Stomach (tissue), 9 donors: ENCODE measurements around the gene APEH. TPM values are rescaled to one million over a fixed set of nuclear protein-coding genes. Genes with fewer than 3 reads are reported as not detected.

Experiments used
- DNase-seq, 2 donors: peaks; one replicate each; pipeline versions ENCODE4 v3.0.0 to v3.0.0-alpha.2; 2013 to 2019
- H3K27ac ChIP-seq, 5 donors: fragments of 200-600 bp in 4 of 5; sonication (generic) in 4 of 5; one replicate each; pipeline ENCODE4 v1.5.1; 2013 to 2019; ENCODE audit warnings: mild to moderate bottlenecking in 1 of 5, moderate library complexity in 1 of 5
- H3K27me3 ChIP-seq, 3 donors: fragments of 200-600 bp; sonication (generic); one replicate each; pipeline ENCODE4 v1.5.1; 2017 to 2019; ENCODE audit warnings: mixed run types in 1 of 3
- H3K36me3 ChIP-seq, 4 donors: fragments of 200-600 bp; sonication (generic); 1 replicate in 3 of 4; 2 replicates in 1 of 4; pipeline ENCODE4 v1.5.1; 2016 to 2019
- H3K4me1 ChIP-seq, 4 donors: fragments of 200-600 bp; sonication (generic); one replicate each; pipeline ENCODE4 v1.5.1; 2016 to 2019
- H3K4me3 ChIP-seq, 4 donors: fragments of 200-600 bp; sonication (generic) in 3 of 4; one replicate each; pipeline ENCODE4 v1.5.1; 2016 to 2019; ENCODE audit warnings: mild to moderate bottlenecking in 1 of 4
- H3K9me3 ChIP-seq, 4 donors: fragments of 200-600 bp; sonication (generic); one replicate each; pipeline ENCODE4 v1.5.1; 2016 to 2019
- EP300 ChIP-seq: sonication (generic); formaldehyde crosslinking; IDR thresholded peaks from one replicate; pipeline ENCODE4 v1.6.1; 2017; ENCODE audit warnings: antibody characterized with exemption
- POLR2A ChIP-seq, 4 donors: fragments of 450-650 bp; IDR thresholded peaks; one replicate each; pipeline ENCODE4 v1.6.1; 2016; ENCODE audit warnings: antibody characterized with exemption in 4 of 4, control low read depth in 2 of 4, mild to moderate bottlenecking in 1 of 4, moderate library complexity in 1 of 4
- POLR2AphosphoS5 ChIP-seq, 3 donors: sonication (generic); formaldehyde crosslinking; IDR thresholded peaks; one replicate each; pipeline ENCODE4 v1.6.1; 2016; ENCODE audit warnings: antibody characterized with exemption in 3 of 3
- WGBS, 5 donors: extraction: QIAGEN DNeasy Blood & Tissue Kit in 3 of 5; methylation state at CpG; one replicate each; pipeline versions ENCODE4 v1.1.5 to v1.1.7; 2013 to 2018; 5-methylcytosine and 5-hydroxymethylcytosine counted together
- intact Hi-C: fragments of 100-400 bp; cut with DNase I; formaldehyde crosslinking; loops from one replicate; pipeline ENCODE4 v1.15.1; 2023; ENCODE audit warnings: low total_unique reads
- polyA plus RNA-seq, 3 donors: library from polyadenylated mRNA; stranded (reverse); fragments of 200-250 nt; gene quantifications; one replicate each; pipeline ENCODE4 v1.2.3, GENCODE V29; 2013
- total RNA-seq, 5 donors: library from RNA; depleted of rRNA; stranded (reverse); fragments of >200 nt; gene quantifications; one replicate each; pipeline versions ENCODE4 v1.1.0 to v1.2.3, GENCODE V29; 2014 to 2016
- TF ChIP-seq, protein P1 (sequence below), 7 experiments: fragments of 450-650 bp in 4 of 7; fragments of 200-600 bp in 3 of 7; sonication (generic) in 3 of 7; IDR thresholded peaks; one replicate each; pipeline ENCODE4 v1.5.1; 2016 to 2019; ENCODE audit warnings: antibody characterized with exemption in 7 of 7, control low read depth in 2 of 7, mild to moderate bottlenecking in 1 of 7
- donor health status: healthy with polysubstance abuse.
- donor health status: Bipolar disorder and iron deficiency.
- donor health status: healthy.

The APEH gene
- total and polyA plus RNA-seq, 8 donors, result 23.9 to 104 (median 47.7) TPM

DNA sequence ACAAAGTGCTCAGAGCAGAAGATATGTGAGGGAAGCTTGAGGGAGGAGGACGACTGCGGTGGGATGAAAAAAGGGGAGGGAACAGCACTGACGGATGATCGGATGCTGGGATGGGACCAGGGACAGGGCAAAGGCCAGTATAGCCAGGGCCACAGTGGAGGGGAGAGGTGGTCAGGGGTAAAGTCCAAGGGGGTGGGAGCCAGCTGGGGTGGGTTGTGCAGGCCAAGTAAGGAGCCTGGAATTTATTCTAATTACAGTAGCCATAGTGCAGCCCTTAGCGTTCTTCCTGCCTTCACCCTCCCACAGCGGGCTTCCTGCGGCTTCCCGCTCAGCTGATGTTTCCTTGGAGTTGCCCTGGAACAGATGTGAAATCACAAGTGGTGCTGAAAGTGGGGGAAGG, 7.6 kb upstream of the APEH start:
- H3K4me3 ChIP-seq, result no peak overlapping the region
- no peaks in the 10 kb centered on the region for H3K9me3 ChIP-seq
- 26 to 62% (median 44%) methylated on average over 8 of the region's 8 CpGs for WGBS, 5 donors
- H3K4me1 ChIP-seq, result peaks cover 0 to 33% (median 12%) of the 10 kb centered on the region in 4 donors
- peaks cover 0 to 24% (median 0%) of the 10 kb centered on the region in 3 donors for H3K27me3 ChIP-seq
- no peaks in the 10 kb centered on the region for H3K36me3 ChIP-seq
- TF ChIP-seq POLR2A (IDR thresholded peaks at IDR 0.05), result no peak
- no peak for TF ChIP-seq POLR2AphosphoS5 (IDR thresholded peaks at IDR 0.05)
- TF ChIP-seq, protein P1, sequence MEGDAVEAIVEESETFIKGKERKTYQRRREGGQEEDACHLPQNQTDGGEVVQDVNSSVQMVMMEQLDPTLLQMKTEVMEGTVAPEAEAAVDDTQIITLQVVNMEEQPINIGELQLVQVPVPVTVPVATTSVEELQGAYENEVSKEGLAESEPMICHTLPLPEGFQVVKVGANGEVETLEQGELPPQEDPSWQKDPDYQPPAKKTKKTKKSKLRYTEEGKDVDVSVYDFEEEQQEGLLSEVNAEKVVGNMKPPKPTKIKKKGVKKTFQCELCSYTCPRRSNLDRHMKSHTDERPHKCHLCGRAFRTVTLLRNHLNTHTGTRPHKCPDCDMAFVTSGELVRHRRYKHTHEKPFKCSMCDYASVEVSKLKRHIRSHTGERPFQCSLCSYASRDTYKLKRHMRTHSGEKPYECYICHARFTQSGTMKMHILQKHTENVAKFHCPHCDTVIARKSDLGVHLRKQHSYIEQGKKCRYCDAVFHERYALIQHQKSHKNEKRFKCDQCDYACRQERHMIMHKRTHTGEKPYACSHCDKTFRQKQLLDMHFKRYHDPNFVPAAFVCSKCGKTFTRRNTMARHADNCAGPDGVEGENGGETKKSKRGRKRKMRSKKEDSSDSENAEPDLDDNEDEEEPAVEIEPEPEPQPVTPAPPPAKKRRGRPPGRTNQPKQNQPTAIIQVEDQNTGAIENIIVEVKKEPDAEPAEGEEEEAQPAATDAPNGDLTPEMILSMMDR (IDR thresholded peaks at IDR 0.05), result no peak
- no peak for TF ChIP-seq EP300
- intact Hi-C loops, result loop anchor here (5.0 kb wide), 1 partner anchor 124 kb away; no protein-coding TSS in a partner anchor
- DNase-seq, result no peak
- peak overlapping the region in 3 of 5 donors; percentile 33 to 67 (median 45) for H3K27ac ChIP-seq

DNA sequence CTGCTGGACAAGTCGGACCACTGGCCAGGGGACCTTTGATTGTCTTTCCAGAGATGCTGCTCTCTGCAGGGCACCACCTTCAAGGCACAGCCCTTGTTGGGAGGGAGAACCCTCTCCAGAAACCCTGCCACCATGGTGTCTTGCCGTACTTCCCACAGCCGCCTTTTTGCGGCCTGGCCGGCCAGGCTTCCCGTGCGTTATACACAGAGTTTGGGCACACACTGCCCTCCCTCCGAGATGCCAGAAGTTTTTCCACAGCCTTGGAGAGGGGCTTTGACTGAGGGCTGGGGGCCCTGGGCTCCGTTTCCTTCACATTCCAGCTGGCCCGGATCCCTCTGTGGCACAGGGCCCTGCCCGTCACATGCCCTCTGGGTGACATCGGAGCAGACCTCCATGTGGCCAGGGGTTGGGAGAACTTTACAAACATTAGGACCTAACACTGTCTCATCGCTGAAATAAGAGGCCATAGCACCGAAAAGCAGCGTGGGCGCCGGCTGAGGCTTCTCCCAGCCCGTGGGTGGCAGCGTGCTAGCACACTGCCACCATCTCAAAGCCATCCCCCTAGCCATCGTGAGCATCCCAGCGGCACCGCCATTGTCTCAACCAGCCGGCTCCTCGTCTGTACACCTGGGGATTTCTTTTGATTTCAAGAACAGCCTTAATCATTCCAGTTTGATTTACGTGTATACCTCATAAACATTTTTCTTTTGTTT, 6.3 kb upstream of the APEH start:
- intact Hi-C loops, result loop anchor here (5.0 kb wide), 1 partner anchor 126 kb away; no protein-coding TSS in a partner anchor

DNA sequence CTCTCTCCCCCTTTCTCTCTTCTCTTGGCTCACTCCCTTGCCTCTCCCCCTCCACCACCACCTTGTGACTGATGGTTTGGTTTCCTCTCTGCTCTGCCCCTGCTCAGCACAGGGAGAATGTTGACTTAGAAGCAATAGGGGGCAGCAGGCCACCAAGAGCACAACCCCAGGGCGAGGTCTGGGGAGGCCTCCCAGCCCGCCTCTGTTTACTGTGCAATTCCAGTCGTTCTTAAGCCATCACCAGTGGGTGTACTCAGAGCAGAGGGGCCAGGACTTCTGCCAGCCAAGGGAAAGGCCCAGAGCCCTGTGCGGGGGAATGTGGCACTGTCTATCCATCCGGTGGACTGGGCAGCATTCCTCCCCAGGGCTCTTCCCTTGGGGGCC, 5.7 kb upstream of the APEH start:
- Histone ChIP-seq H3K4me3 (no peak overlapping the region), H3K27me3 (peaks cover 0 to 10% (median 0%) of the 10 kb centered on the region in 3 donors), H3K36me3 (no peaks in the 10 kb centered on the region), H3K27ac (no peak overlapping the region), H3K4me1 (peaks cover 4 to 45% (median 19%) of the 10 kb centered on the region in 4 donors), H3K9me3 (no peaks in the 10 kb centered on the region)
- intact Hi-C loops, result loop anchor here (5.0 kb wide), 1 partner anchor 126 kb away; no protein-coding TSS in a partner anchor
- TF ChIP-seq, protein P1 (IDR thresholded peaks at IDR 0.05), result no peak
- TF ChIP-seq EP300, result no peak
- DNase-seq, result no peak
- 20 to 37% (median 29%) methylated on average over 5 of the region's 5 CpGs for WGBS, 5 donors

More for the DNA sequence above, 6.3 kb upstream of the APEH start:
- Histone ChIP-seq H3K27ac (no peak overlapping the region), H3K4me1 (peaks cover 0 to 40% (median 15%) of the 10 kb centered on the region in 4 donors), H3K27me3 (peaks cover 0 to 15% (median 0%) of the 10 kb centered on the region in 3 donors), H3K36me3 (no peaks in the 10 kb centered on the region), H3K4me3 (no peak overlapping the region), H3K9me3 (no peaks in the 10 kb centered on the region)
- WGBS, 5 donors, result 80 to 88% (median 82%) methylated on average over 20 to 25 of the region's 25 CpGs
- DNase-seq, result no peak
- TF ChIP-seq EP300, result no peak
- TF ChIP-seq POLR2A (IDR thresholded peaks at IDR 0.05), result no peak
- TF ChIP-seq, protein P1 (IDR thresholded peaks at IDR 0.05), result no peak
- no peak for TF ChIP-seq POLR2AphosphoS5 (IDR thresholded peaks at IDR 0.05)

DNA sequence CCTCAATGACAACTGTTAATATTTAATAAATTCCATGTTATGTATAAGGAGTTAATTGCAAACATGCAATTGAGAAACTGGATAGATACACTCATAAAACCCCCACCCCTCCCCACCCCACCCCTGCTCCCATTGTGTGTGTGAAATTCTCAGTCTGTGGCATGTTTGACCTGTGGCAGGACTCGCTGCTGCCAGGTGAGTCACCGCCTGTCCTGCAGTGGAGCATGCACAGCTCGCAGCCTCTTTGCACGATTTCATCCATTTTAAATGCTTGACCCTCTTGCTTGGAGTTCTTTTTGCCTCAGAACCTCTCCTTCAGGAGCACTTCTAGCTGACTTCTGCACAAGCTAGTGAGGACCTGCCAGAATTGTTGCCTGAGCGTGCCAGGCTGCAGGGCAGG, 5.3 kb upstream of the APEH start:
- no peaks in the 10 kb centered on the region for H3K36me3 ChIP-seq
- 30 to 51% (median 37%) methylated on average over 5 of the region's 5 CpGs for WGBS, 5 donors
- intact Hi-C loops, result loop anchor here (5.0 kb wide), 1 partner anchor 127 kb away; no protein-coding TSS in a partner anchor
- no peak overlapping the region for H3K4me3 ChIP-seq
- H3K4me1 ChIP-seq, result peaks cover 4 to 47% (median 22%) of the 10 kb centered on the region in 4 donors
- TF ChIP-seq, protein P1 (IDR thresholded peaks at IDR 0.05), result no peak
- TF ChIP-seq POLR2AphosphoS5 (IDR thresholded peaks at IDR 0.05) (no peak), POLR2A (IDR thresholded peaks at IDR 0.05) (no peak), EP300 (no peak)
- no peak overlapping the region for H3K27ac ChIP-seq
- no peaks in the 10 kb centered on the region for H3K9me3 ChIP-seq
- peaks cover 0 to 10% (median 0%) of the 10 kb centered on the region in 3 donors for H3K27me3 ChIP-seq
- DNase-seq, result no peak
